Endothelial cell (in vitro differentiated cells): ENCODE data around the gene GDPD5. TPM values are rescaled to one million over a fixed set of nuclear protein-coding genes. Genes with fewer than 3 reads are reported as not detected.

Experiments used
- DNase-seq: peaks from one replicate; pipeline ENCODE4 v3.0.0; 2021; ENCODE audit warnings: low spot score
- H3K27ac Mint-ChIP-seq: one replicate; pipeline ENCODE4 v1.8.0; 2021; ENCODE audit warnings: mixed read lengths, inconsistent platforms; ENCODE audit not compliant: unreplicated experiment
- H3K27me3 Mint-ChIP-seq: one replicate; pipeline ENCODE4 v1.8.0; 2021; ENCODE audit warnings: mild to moderate bottlenecking, moderate library complexity, mixed read lengths, inconsistent platforms; ENCODE audit not compliant: unreplicated experiment
- H3K36me3 Mint-ChIP-seq: one replicate; pipeline ENCODE4 v1.8.0; 2021; ENCODE audit warnings: mild to moderate bottlenecking, low read depth, mixed read lengths, inconsistent platforms; ENCODE audit not compliant: unreplicated experiment
- H3K4me1 Mint-ChIP-seq: one replicate; pipeline ENCODE4 v1.8.0; 2021; ENCODE audit warnings: mild to moderate bottlenecking, mixed read lengths, inconsistent platforms; ENCODE audit not compliant: unreplicated experiment
- H3K4me3 Mint-ChIP-seq: one replicate; pipeline ENCODE4 v1.8.0; 2021; ENCODE audit warnings: mild to moderate bottlenecking, mixed read lengths, inconsistent platforms; ENCODE audit not compliant: unreplicated experiment
- H3K9me3 Mint-ChIP-seq: one replicate; pipeline ENCODE4 v1.8.0; 2021; ENCODE audit warnings: mixed read lengths, inconsistent platforms; ENCODE audit not compliant: unreplicated experiment
- CTCF ChIP-seq: fragments of 200-600 bp; sonication (generic); IDR thresholded peaks from one replicate; pipeline ENCODE4 v1.5.0; 2021; ENCODE audit warnings: antibody characterized with exemption; ENCODE audit not compliant: unreplicated experiment
- total RNA-seq: library from RNA; stranded (reverse); fragmentation: NEBNext Ultra II Directional; extraction: Animal tissue kit (Norgen Biotek cat#: 25700); gene quantifications from one replicate; pipeline ENCODE4 v1.2.1, GENCODE V29; 2021; ENCODE audit not compliant: unreplicated experiment

GDPD5 gene
- total RNA-seq, 1 donor from 2014 or later, result 674 TPM

GRCh38 chr11:75450826-75451821 is 74.6 kb downstream of the GDPD5 start:
- H3K4me1 Mint-ChIP-seq, result peaks cover 34% of the 10 kb centered on the region
- peaks cover 51% of the 10 kb centered on the region for H3K36me3 Mint-ChIP-seq
- peak; percentile 83 for TF ChIP-seq CTCF
- peak overlapping the region; percentile 51 for H3K4me3 Mint-ChIP-seq
- no peaks in the 10 kb centered on the region for H3K9me3 Mint-ChIP-seq
- DNase-seq, result peak; percentile 65
- peak overlapping the region; percentile 78 for H3K27ac Mint-ChIP-seq
- H3K27me3 Mint-ChIP-seq, result peaks cover 36% of the 10 kb centered on the region

DNA sequence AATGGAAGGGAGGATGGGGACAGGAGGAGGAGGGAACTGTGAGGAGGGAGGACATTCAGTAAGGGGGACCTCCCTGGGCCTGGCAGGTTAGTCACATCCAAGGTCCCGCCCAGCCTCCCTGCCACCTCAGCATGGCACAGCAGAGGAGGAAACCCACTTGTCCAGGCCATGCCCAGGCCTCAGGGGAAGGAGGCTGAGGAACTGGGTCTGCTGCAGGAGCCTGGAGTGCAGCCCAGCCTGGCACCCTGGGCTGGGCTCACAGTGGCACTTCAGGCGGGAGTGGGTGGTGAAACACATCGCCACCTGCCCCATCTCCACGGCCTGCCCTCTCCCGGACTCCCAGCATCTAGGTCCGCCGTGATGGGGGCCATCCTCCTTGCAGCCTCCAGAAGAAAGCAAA is 75.5 kb downstream of the GDPD5 start:
- H3K27me3 Mint-ChIP-seq, result peaks cover 34% of the 10 kb centered on the region
- no peak overlapping the region for H3K4me3 Mint-ChIP-seq
- H3K4me1 Mint-ChIP-seq, result peaks cover 34% of the 10 kb centered on the region
- TF ChIP-seq CTCF, result no peak
- H3K27ac Mint-ChIP-seq, result no peak overlapping the region
- H3K36me3 Mint-ChIP-seq, result peaks cover 53% of the 10 kb centered on the region
- H3K9me3 Mint-ChIP-seq, result no peaks in the 10 kb centered on the region
- no peak for DNase-seq

DNA sequence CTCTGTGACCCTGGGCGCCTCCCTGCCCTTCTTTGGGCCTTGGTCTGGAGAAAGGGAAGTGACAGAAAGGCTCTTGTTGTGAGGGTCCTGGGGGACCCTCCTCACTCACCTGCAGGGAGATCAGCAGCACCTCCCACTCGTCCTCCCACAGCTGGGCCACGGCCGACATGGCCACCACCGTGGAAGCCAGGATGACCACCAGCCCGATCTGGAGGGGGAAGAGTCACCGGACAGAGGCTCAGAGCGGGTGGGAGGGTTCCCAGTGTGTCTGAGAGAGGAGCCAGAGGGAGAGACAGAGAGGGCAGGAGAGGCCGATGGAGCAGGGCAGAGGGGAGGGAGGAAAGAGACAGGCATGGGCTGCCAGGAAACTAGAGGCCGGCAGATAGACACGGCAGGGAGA is 76.0 kb downstream of the GDPD5 start:
- peaks cover 32% of the 10 kb centered on the region for H3K4me1 Mint-ChIP-seq
- H3K36me3 Mint-ChIP-seq, result peaks cover 54% of the 10 kb centered on the region
- H3K27ac Mint-ChIP-seq, result no peak overlapping the region
- H3K9me3 Mint-ChIP-seq, result no peaks in the 10 kb centered on the region
- no peak for DNase-seq
- H3K4me3 Mint-ChIP-seq, result no peak overlapping the region
- peaks cover 33% of the 10 kb centered on the region for H3K27me3 Mint-ChIP-seq
- no peak for TF ChIP-seq CTCF

GRCh38 chr11:75449271-75449670 is 76.5 kb downstream of the GDPD5 start:
- Mint-ChIP-seq H3K27ac (peak overlapping the region; percentile 24), H3K27me3 (peaks cover 33% of the 10 kb centered on the region), H3K9me3 (no peaks in the 10 kb centered on the region), H3K4me1 (peaks cover 27% of the 10 kb centered on the region), H3K36me3 (peaks cover 51% of the 10 kb centered on the region), H3K4me3 (no peak overlapping the region)
- TF ChIP-seq CTCF, result no peak
- no peak for DNase-seq

GRCh38 chr11:75447415-75447814 is 78.3 kb downstream of the GDPD5 start:
- Mint-ChIP-seq H3K27me3 (peaks cover 31% of the 10 kb centered on the region), H3K27ac (peak overlapping the region; percentile 18), H3K9me3 (no peaks in the 10 kb centered on the region), H3K4me3 (no peak overlapping the region), H3K36me3 (peaks cover 47% of the 10 kb centered on the region), H3K4me1 (peaks cover 24% of the 10 kb centered on the region)
- TF ChIP-seq CTCF, result no peak
- DNase-seq, result no peak
